A673 (cell line): Measurements from ENCODE around the gene IVL. TPM values are rescaled to one million over a fixed set of nuclear protein-coding genes. Genes with fewer than 3 reads are reported as not detected.

Source experiments
- BruUV-seq: library from RNA; stranded (reverse); fragments of 400-500 nt; replicated peaks from 2 replicates; lab custom pipeline; 2021; lab: Mats Ljungman, UMichigan
- CTCF ChIA-PET: fragments of 300-600 bp; sonication (Branson Sonifier 250); formaldehyde crosslinking; loops from one replicate; lab custom pipeline; 2022; ENCODE audit warnings: antibody characterized with exemption; lab: Charles Lee
- POLR2A ChIA-PET: fragments of 300-600 bp; sonication (Branson Sonifier 250); formaldehyde crosslinking; loops from one replicate; lab custom pipeline; 2022; ENCODE audit warnings: antibody characterized with exemption; ENCODE audit not compliant: low non-redundant PET; lab: Charles Lee
- DNase-seq: peaks from one replicate; pipeline ENCODE4 v3.0.0-alpha.2; 2015; ENCODE audit warnings: low spot score
- H3K27ac ChIP-seq: fragments of 200-600 bp; sonication (generic); 2 replicates; pipeline ENCODE4 v1.5.1; 2016; ENCODE audit warnings: mixed run types, low read depth, mild to moderate bottlenecking, mixed read lengths, antibody characterized with exemption, low read length; ENCODE audit not compliant: poor library complexity, severe bottlenecking
- H3K27me3 ChIP-seq: fragments of 200-600 bp; sonication (generic); replicated peaks from 2 replicates; pipeline ENCODE4 v1.6.1; 2017; ENCODE audit warnings: mixed run types, low read depth, mild to moderate bottlenecking, mixed read lengths, antibody characterized with exemption, low read length; ENCODE audit not compliant: insufficient read depth, poor library complexity
- H3K36me3 ChIP-seq: fragments of 200-600 bp; sonication (generic); 2 replicates; pipeline ENCODE4 v1.6.1; 2016; ENCODE audit warnings: mixed run types, mild to moderate bottlenecking, mixed read lengths, antibody characterized with exemption, low read length; ENCODE audit not compliant: insufficient read depth, poor library complexity, severe bottlenecking
- H3K4me1 ChIP-seq: fragments of 200-600 bp; sonication (generic); 2 replicates; pipeline ENCODE4 v1.6.1; 2017; ENCODE audit warnings: mixed run types, mild to moderate bottlenecking, mixed read lengths, antibody characterized with exemption, low read length; ENCODE audit not compliant: insufficient read depth, poor library complexity, severe bottlenecking
- H3K4me3 ChIP-seq: fragments of 200-600 bp; sonication (generic); 2 replicates; pipeline ENCODE4 v1.5.1; 2016; ENCODE audit warnings: low read depth, mixed run types, mild to moderate bottlenecking, mixed read lengths, low read length; ENCODE audit not compliant: poor library complexity, severe bottlenecking
- H3K9me3 ChIP-seq: fragments of 200-600 bp; sonication (generic); 2 replicates; pipeline ENCODE4 v1.6.1; 2016; ENCODE audit warnings: mixed run types, low read depth, mild to moderate bottlenecking, mixed read lengths, antibody characterized with exemption, low read length; ENCODE audit not compliant: poor library complexity, severe bottlenecking
- EZH2 ChIP-seq: fragments of 200-600 bp; sonication (generic); IDR thresholded peaks from 2 replicates; pipeline ENCODE4 v1.6.1; 2017; ENCODE audit warnings: borderline replicate concordance, low read depth, mild to moderate bottlenecking, mixed read lengths, antibody characterized with exemption, low read length; ENCODE audit not compliant: poor library complexity, severe bottlenecking
- intact Hi-C: fragments of 100-400 bp; cut with micrococcal nuclease; formaldehyde crosslinking; loops from one replicate; pipeline ENCODE4 v1.10.0; 2022; ENCODE audit not compliant: unreplicated experiment
- total RNA-seq: library from RNA; stranded (reverse); gene quantifications from 2 replicates; pipeline ENCODE4 v1.2.3, GENCODE V29; 2021
- TF ChIP-seq, protein P1 (sequence below): fragments of 300-800, 200-600 bp; sonication (generic); conservative IDR thresholded peaks from 2 replicates; pipeline ENCODE4 v1.5.1; 2017; ENCODE audit warnings: low read depth, mild to moderate bottlenecking, antibody characterized with exemption, low read length, moderate library complexity, mixed read lengths

The IVL gene
- total RNA-seq, 1 experiment from 2014 or later = not detected

DNA sequence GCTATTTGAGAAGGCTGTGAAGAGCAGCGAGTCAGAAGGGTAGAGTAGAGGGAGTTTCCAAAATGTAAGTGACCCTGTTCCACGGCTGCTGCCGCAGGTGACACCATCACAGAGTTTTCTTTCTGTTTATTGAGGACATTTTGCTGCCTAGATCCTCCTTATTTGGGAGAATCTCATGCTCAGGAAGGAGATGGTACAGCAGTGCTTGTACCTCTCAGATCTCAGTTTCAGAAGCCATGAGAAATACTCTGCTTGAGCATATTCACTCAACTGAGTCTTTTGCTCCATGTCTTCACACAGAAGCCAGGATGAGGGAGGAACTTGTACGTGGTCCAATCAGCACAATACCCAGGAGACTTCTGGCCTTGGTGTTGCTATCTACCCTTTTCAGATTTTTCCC, 47.0 kb upstream of the IVL start:
- H3K9me3 ChIP-seq = no peaks in the 10 kb centered on the region

DNA sequence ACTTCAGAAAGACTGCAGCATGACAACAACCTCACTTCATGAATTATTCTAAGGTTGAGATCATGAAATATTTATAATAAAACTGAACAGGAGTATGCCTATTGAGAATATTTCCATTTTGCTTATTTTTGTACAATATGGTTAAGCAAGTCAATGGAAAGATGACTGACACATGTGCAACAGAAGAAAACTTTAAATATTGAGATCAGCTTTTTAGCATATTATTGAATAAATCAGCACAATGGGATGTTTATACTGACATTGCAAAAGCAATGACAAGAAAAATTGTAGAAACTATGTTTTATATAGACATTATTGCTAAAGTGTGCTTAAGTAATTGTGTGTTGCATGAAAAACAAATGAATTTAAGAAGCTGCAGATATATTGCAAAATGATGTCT, 43.9 kb upstream of the IVL start:
- Histone ChIP-seq H3K4me1 (no peaks in the 10 kb centered on the region), H3K27ac (no peak overlapping the region), H3K36me3 (no peaks in the 10 kb centered on the region), H3K27me3 (peaks cover 6% of the 10 kb centered on the region), H3K9me3 (no peaks in the 10 kb centered on the region), H3K4me3 (no peak overlapping the region)
- BruUV-seq = no TSS peak
- intact Hi-C loops = no loop called here
- TF ChIP-seq, protein P1, sequence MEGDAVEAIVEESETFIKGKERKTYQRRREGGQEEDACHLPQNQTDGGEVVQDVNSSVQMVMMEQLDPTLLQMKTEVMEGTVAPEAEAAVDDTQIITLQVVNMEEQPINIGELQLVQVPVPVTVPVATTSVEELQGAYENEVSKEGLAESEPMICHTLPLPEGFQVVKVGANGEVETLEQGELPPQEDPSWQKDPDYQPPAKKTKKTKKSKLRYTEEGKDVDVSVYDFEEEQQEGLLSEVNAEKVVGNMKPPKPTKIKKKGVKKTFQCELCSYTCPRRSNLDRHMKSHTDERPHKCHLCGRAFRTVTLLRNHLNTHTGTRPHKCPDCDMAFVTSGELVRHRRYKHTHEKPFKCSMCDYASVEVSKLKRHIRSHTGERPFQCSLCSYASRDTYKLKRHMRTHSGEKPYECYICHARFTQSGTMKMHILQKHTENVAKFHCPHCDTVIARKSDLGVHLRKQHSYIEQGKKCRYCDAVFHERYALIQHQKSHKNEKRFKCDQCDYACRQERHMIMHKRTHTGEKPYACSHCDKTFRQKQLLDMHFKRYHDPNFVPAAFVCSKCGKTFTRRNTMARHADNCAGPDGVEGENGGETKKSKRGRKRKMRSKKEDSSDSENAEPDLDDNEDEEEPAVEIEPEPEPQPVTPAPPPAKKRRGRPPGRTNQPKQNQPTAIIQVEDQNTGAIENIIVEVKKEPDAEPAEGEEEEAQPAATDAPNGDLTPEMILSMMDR = no peak
- TF ChIP-seq EZH2 = no peak
- POLR2A ChIA-PET = no interaction called here
- no peak for DNase-seq
- CTCF ChIA-PET = no interaction called here

More for the DNA sequence above, 47.0 kb upstream of the IVL start:
- Histone ChIP-seq H3K4me3 (no peak overlapping the region), H3K27me3 (no peaks in the 10 kb centered on the region), H3K27ac (no peak overlapping the region), H3K36me3 (no peaks in the 10 kb centered on the region), H3K4me1 (no peaks in the 10 kb centered on the region)
- TF ChIP-seq EZH2 = no peak
- TF ChIP-seq, protein P1 = no peak
- ChIA-PET CTCF (interaction anchor here (0.6 kb wide), 1 partner anchor 366 kb away, joined by 3 read pairs; no protein-coding TSS in a partner anchor), POLR2A (no interaction called here)
- intact Hi-C loops = no loop called here
- no TSS peak for BruUV-seq
- DNase-seq = no peak

- Histone ChIP-seq H3K4me3 (no peak overlapping the region), H3K27me3 (peaks cover 6% of the 10 kb centered on the region), H3K36me3 (no peaks in the 10 kb centered on the region), H3K9me3 (no peaks in the 10 kb centered on the region), H3K27ac (no peak overlapping the region), H3K4me1 (no peaks in the 10 kb centered on the region)
- POLR2A ChIA-PET = no interaction called here
- DNase-seq = no peak
- CTCF ChIA-PET = no interaction called here
- BruUV-seq = no TSS peak
- no peak for TF ChIP-seq EZH2
- TF ChIP-seq, protein P1 = no peak
- intact Hi-C loops = no loop called here
Measured at GRCh38 chr1:152866321-152866720, 42.0 kb upstream of the IVL start.
